Measurements from ENCODE around the gene RASSF10. TPM values are rescaled to one million over a fixed set of nuclear protein-coding genes. Genes with fewer than 3 reads are reported as not detected.

RASSF10 gene
- 1 to 10 TPM in 2 of 4 donors, not detected in 2; 1.4 to 3.2 TPM for polyA plus RNA-seq
- long read RNA-seq, donor 1, partial matches to known transcripts: 0 of 2 reads
- long read RNA-seq, donor 1, other reads (novel, unspliced or antisense): 0 of 2 reads
- long read RNA-seq, donor 2: 0 reads
- long read RNA-seq, donor 3, partial matches to known transcripts: 0 of 3 reads
- long read RNA-seq, donor 3, other reads (novel, unspliced or antisense): 0 of 3 reads
- long read RNA-seq, donor 4: 0 reads
- long read RNA-seq, donor 5, partial matches to known transcripts: 0 of 1 reads
- long read RNA-seq, donor 5, other reads (novel, unspliced or antisense): 0 of 1 reads
- long read RNA-seq, donor 6, partial matches to known transcripts: 0 of 1 reads
- long read RNA-seq, donor 6, other reads (novel, unspliced or antisense): 0 of 1 reads
- long read RNA-seq, donor 7: 0 reads
- long read RNA-seq, donor 8, partial matches to known transcripts: 0 of 1 reads
- long read RNA-seq, donor 8, other reads (novel, unspliced or antisense): 0 of 1 reads
- long read RNA-seq, donor 9: 0 reads
- long read RNA-seq, donor 10, transcript RASSF10-201 (1 exons, 2,530 nt): major isoform, 5 of 5 reads
- long read RNA-seq, donor 10, partial matches to known transcripts: 0 of 5 reads
- long read RNA-seq, donor 10, other reads (novel, unspliced or antisense): 0 of 5 reads

- 3 to 9% (median 3%) methylated on average over 51 to 68 of the region's 68 CpGs for WGBS, 3 donors
- peaks cover 5 to 42% (median 21%) of the 10 kb centered on the region in 3 donors for H3K4me1 ChIP-seq (ENCODE audit: control insufficient read depth in 3 of 3, insufficient read depth in 2 of 3, low read depth in 1 of 3, low read length in 2 of 3)
- peaks cover 0 to 4% of the 10 kb centered on the region in 2 donors for H3K9me3 ChIP-seq (ENCODE audit: control insufficient read depth in 2 of 2, insufficient read depth in 1 of 2, low read depth in 1 of 2, low read length in 1 of 2)
- DNase-seq (peak; percentile 68 to 91), FAIRE-seq (no peak)
- H3K27ac ChIP-seq (ENCODE audit: low read depth in 1 of 3, low read length in 2 of 3): peak within 1 kb of the TSS in 1 of 3 donors; percentile 59
- peaks cover 9 to 21% (median 16%) of the 10 kb centered on the region in 3 donors for H3K27me3 ChIP-seq (ENCODE audit: control insufficient read depth in 3 of 3, insufficient read depth in 3 of 3, low read length in 3 of 3)
- H3K36me3 ChIP-seq (ENCODE audit: control insufficient read depth in 3 of 3, insufficient read depth in 2 of 3, low read depth in 1 of 3, low read length in 3 of 3): no peaks in the 10 kb centered on the region
- H3K4me3 ChIP-seq (ENCODE audit: low read depth in 1 of 3, low read length in 3 of 3): peak within 1 kb of the TSS in 2 of 3 donors; percentile 40 to 58
Measured at GRCh38 chr11:13008625-13009475, at the start of gene RASSF10. TSS of gene RASSF10 (plus strand) at chr11:13009316. CDS start at chr11:13009577, 261 bp downstream.

- WGBS, 3 donors: 76 to 79% (median 79%) methylated on average over 2 of the region's 2 CpGs
- no peak for FAIRE-seq
- Histone ChIP-seq H3K27me3 (ENCODE audit: control insufficient read depth in 3 of 3, insufficient read depth in 3 of 3, low read length in 3 of 3) (no peaks in the 10 kb centered on the region), H3K27ac (ENCODE audit: low read depth in 1 of 3, low read length in 2 of 3) (no peak overlapping the region), H3K36me3 (ENCODE audit: control insufficient read depth in 3 of 3, insufficient read depth in 2 of 3, low read depth in 1 of 3, low read length in 3 of 3) (no peaks in the 10 kb centered on the region), H3K4me3 (ENCODE audit: low read depth in 1 of 3, low read length in 3 of 3) (no peak overlapping the region), H3K4me1 (ENCODE audit: control insufficient read depth in 3 of 3, insufficient read depth in 2 of 3, low read depth in 1 of 3, low read length in 2 of 3) (no peaks in the 10 kb centered on the region), H3K9me3 (ENCODE audit: control insufficient read depth in 2 of 2, insufficient read depth in 1 of 2, low read depth in 1 of 2, low read length in 1 of 2) (peaks cover 0 to 3% of the 10 kb centered on the region in 2 donors)
- DNase-seq: no peak
Measured at GRCh38 chr11:12961615-12962014, 47.5 kb upstream of the RASSF10 start.

DNA sequence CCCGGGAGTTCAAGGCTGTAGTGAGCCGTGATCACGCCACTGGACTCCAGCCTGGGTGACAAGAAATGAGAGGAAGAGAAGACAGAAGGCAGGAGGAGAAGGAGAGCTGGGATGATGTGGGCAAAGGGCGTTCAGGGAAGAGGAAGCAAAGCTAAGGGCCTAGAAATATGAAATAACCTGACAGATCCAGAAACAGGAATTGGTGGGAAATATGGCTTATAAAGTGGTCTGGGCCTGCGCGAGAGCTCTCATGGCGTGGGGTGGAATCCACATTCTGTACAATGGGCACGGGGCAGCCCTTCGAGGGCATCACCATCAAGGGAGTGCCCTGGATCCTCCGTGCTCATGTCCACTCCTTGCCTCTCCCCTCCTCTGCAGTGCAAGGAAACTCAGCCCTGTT is 46.8 kb upstream of the RASSF10 start:
- DNase-seq (no peak), FAIRE-seq (no peak)
- Histone ChIP-seq H3K4me3 (ENCODE audit: low read depth in 1 of 3, low read length in 3 of 3) (no peak overlapping the region), H3K27me3 (ENCODE audit: control insufficient read depth in 3 of 3, insufficient read depth in 3 of 3, low read length in 3 of 3) (no peaks in the 10 kb centered on the region), H3K4me1 (ENCODE audit: control insufficient read depth in 3 of 3, insufficient read depth in 2 of 3, low read depth in 1 of 3, low read length in 2 of 3) (no peaks in the 10 kb centered on the region), H3K27ac (ENCODE audit: low read depth in 1 of 3, low read length in 2 of 3) (no peak overlapping the region), H3K36me3 (ENCODE audit: control insufficient read depth in 3 of 3, insufficient read depth in 2 of 3, low read depth in 1 of 3, low read length in 3 of 3) (no peaks in the 10 kb centered on the region), H3K9me3 (ENCODE audit: control insufficient read depth in 2 of 2, insufficient read depth in 1 of 2, low read depth in 1 of 2, low read length in 1 of 2) (peaks cover 0 to 3% of the 10 kb centered on the region in 2 donors)
- WGBS, 3 donors: 74 to 89% (median 79%) methylated on average over 10 of the region's 10 CpGs

GRCh38 chr11:12963051-12963450 is 46.1 kb upstream of the RASSF10 start:
- FAIRE-seq: no peak
- no peak overlapping the region for H3K27ac ChIP-seq (ENCODE audit: low read depth in 1 of 3, low read length in 2 of 3)
- WGBS, 3 donors: 86 to 95% (median 92%) methylated on average over 5 of the region's 5 CpGs

GRCh38 chr11:12963792-12964536 is 45.2 kb upstream of the RASSF10 start:
- DNase-seq: peak; percentile 69 to 81

More at GRCh38 chr11:12963051-12963450, 46.1 kb upstream of the RASSF10 start:
- no peaks in the 10 kb centered on the region for H3K4me1 ChIP-seq (ENCODE audit: control insufficient read depth in 3 of 3, insufficient read depth in 2 of 3, low read depth in 1 of 3, low read length in 2 of 3)
- H3K9me3 ChIP-seq (ENCODE audit: control insufficient read depth in 2 of 2, insufficient read depth in 1 of 2, low read depth in 1 of 2, low read length in 1 of 2): peaks cover 0 to 3% of the 10 kb centered on the region in 2 donors
- H3K36me3 ChIP-seq (ENCODE audit: control insufficient read depth in 3 of 3, insufficient read depth in 2 of 3, low read depth in 1 of 3, low read length in 3 of 3): no peaks in the 10 kb centered on the region
- no peak for DNase-seq
- H3K4me3 ChIP-seq (ENCODE audit: low read depth in 1 of 3, low read length in 3 of 3): no peak overlapping the region
- H3K27me3 ChIP-seq (ENCODE audit: control insufficient read depth in 3 of 3, insufficient read depth in 3 of 3, low read length in 3 of 3): no peaks in the 10 kb centered on the region

DNA sequence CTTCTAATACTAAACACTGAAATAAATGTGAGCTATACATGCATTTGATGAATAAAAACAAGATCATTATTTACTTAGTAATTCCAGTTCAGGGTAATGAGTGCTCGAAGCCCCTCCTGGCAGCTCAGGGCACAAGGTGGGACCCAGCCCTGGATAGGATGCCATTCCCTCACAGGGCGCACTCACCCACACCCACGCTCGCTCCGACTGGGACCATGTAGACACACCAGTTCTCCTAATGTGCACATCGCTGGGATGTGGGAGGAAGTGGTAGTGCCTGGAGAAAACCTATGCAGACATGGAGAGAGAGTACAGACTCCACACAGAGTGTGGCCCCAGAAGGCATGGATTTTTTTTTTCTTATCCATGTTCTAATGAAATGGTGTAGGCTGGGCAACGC is 44.5 kb upstream of the RASSF10 start:
- Histone ChIP-seq H3K27me3 (ENCODE audit: control insufficient read depth in 3 of 3, insufficient read depth in 3 of 3, low read length in 3 of 3) (no peaks in the 10 kb centered on the region), H3K9me3 (ENCODE audit: control insufficient read depth in 2 of 2, insufficient read depth in 1 of 2, low read depth in 1 of 2, low read length in 1 of 2) (no peaks in the 10 kb centered on the region), H3K4me1 (ENCODE audit: control insufficient read depth in 3 of 3, insufficient read depth in 2 of 3, low read depth in 1 of 3, low read length in 2 of 3) (no peaks in the 10 kb centered on the region), H3K36me3 (ENCODE audit: control insufficient read depth in 3 of 3, insufficient read depth in 2 of 3, low read depth in 1 of 3, low read length in 3 of 3) (no peaks in the 10 kb centered on the region), H3K4me3 (ENCODE audit: low read depth in 1 of 3, low read length in 3 of 3) (no peak overlapping the region), H3K27ac (ENCODE audit: low read depth in 1 of 3, low read length in 2 of 3) (no peak overlapping the region)
- FAIRE-seq (no peak), DNase-seq (no peak)
- WGBS, 3 donors: 85 to 88% (median 87%) methylated on average over 7 of the region's 7 CpGs

More at GRCh38 chr11:12963792-12964536, 45.2 kb upstream of the RASSF10 start:
- WGBS, 3 donors: 9 to 16% (median 13%) methylated on average over 13 of the region's 13 CpGs
- no peak for FAIRE-seq
- Histone ChIP-seq H3K4me1 (ENCODE audit: control insufficient read depth in 3 of 3, insufficient read depth in 2 of 3, low read depth in 1 of 3, low read length in 2 of 3) (no peaks in the 10 kb centered on the region), H3K9me3 (ENCODE audit: control insufficient read depth in 2 of 2, insufficient read depth in 1 of 2, low read depth in 1 of 2, low read length in 1 of 2) (peaks cover 0 to 2% of the 10 kb centered on the region in 2 donors), H3K4me3 (ENCODE audit: low read depth in 1 of 3, low read length in 3 of 3) (no peak overlapping the region), H3K27ac (ENCODE audit: low read depth in 1 of 3, low read length in 2 of 3) (no peak overlapping the region), H3K27me3 (ENCODE audit: control insufficient read depth in 3 of 3, insufficient read depth in 3 of 3, low read length in 3 of 3) (no peaks in the 10 kb centered on the region), H3K36me3 (ENCODE audit: control insufficient read depth in 3 of 3, insufficient read depth in 2 of 3, low read depth in 1 of 3, low read length in 3 of 3) (no peaks in the 10 kb centered on the region)

- Histone ChIP-seq H3K36me3 (ENCODE audit: control insufficient read depth in 3 of 3, insufficient read depth in 2 of 3, low read depth in 1 of 3, low read length in 3 of 3) (no peaks in the 10 kb centered on the region), H3K27me3 (ENCODE audit: control insufficient read depth in 3 of 3, insufficient read depth in 3 of 3, low read length in 3 of 3) (no peaks in the 10 kb centered on the region), H3K9me3 (ENCODE audit: control insufficient read depth in 2 of 2, insufficient read depth in 1 of 2, low read depth in 1 of 2, low read length in 1 of 2) (no peaks in the 10 kb centered on the region), H3K27ac (ENCODE audit: low read depth in 1 of 3, low read length in 2 of 3) (no peak overlapping the region), H3K4me3 (ENCODE audit: low read depth in 1 of 3, low read length in 3 of 3) (no peak overlapping the region), H3K4me1 (ENCODE audit: control insufficient read depth in 3 of 3, insufficient read depth in 2 of 3, low read depth in 1 of 3, low read length in 2 of 3) (no peaks in the 10 kb centered on the region)
- DNase-seq: no peak
- WGBS, 3 donors: 85 to 88% (median 86%) methylated on average over 5 of the region's 5 CpGs
- no peak for FAIRE-seq
Measured at GRCh38 chr11:12966002-12966401, 43.1 kb upstream of the RASSF10 start.

Measured in small intestine (tissue), 16 donors.